Measurements from ENCODE around the gene ACP4. TPM values are rescaled to one million over a fixed set of nuclear protein-coding genes. Genes with fewer than 3 reads are reported as not detected.
A peak's percentile ranks its signal among the peaks of the same experiment; 100 is the strongest.
"Not testable (repeated sequence)": the region's sequence is repeated elsewhere in the genome, so short reads cannot be mapped to it uniquely, and the experiment has no call there.

Gene ACP4
- total RNA-seq, 1 donor from 2014 or later = not detected

DNA sequence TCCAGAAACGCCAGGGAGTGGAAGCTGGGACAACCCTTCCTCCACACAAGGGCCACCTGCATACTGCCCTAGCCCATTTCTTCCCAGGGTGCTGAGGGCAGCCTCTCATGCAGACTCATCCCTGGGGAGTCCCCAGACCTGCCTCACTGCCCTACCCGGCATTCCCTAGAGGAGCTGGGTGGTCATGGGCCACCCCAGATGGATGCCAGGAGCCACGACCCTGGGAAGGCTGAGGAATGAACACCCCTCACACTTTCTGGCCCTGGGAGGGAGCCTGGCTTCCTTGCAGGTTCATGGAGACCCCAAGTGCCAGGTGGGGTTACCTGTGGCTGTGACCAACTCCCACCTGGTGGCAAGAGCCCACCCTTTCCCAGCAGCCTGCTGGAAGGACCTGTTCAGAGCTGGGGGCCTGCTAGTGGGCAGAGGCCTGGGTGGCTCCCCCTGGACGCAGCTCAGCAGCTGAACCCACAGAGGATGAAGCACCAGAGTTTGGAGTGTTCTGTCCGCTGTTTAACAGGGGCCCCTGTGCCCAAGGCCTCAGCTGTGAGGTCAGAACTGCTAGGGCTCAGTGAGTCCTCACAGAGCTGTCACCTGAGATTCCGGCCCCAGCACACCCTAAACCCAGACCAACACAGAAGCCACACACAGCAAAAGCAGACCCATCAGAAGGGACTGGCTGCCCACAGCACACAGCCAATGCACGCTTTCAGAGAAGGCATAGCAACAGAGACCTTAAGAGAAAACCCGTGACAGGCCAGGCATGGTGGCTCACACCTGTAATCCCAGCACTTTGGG lies 6.6 kb downstream of the ACP4 start:
- DNase-seq (ENCODE audit: low spot score) = no peak

DNA sequence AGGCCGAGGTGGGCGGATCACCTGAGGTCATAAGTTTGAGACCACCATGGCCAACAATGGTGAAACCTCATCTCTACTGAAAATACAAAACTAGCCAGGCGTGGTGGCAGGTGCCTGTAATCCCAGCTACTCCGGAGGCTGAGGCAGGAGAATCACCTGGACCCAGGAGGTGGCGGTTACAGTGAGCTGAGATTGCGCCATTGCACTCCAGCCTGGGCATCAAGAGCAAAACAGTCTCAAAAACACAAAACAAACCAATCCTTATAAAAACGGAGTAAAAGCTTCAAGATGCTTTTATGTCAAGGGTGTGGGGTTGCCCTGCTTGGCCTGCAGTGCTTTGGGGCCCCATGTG lies 7.2 kb downstream of the ACP4 start:
- no peak for DNase-seq (ENCODE audit: low spot score)

DNA sequence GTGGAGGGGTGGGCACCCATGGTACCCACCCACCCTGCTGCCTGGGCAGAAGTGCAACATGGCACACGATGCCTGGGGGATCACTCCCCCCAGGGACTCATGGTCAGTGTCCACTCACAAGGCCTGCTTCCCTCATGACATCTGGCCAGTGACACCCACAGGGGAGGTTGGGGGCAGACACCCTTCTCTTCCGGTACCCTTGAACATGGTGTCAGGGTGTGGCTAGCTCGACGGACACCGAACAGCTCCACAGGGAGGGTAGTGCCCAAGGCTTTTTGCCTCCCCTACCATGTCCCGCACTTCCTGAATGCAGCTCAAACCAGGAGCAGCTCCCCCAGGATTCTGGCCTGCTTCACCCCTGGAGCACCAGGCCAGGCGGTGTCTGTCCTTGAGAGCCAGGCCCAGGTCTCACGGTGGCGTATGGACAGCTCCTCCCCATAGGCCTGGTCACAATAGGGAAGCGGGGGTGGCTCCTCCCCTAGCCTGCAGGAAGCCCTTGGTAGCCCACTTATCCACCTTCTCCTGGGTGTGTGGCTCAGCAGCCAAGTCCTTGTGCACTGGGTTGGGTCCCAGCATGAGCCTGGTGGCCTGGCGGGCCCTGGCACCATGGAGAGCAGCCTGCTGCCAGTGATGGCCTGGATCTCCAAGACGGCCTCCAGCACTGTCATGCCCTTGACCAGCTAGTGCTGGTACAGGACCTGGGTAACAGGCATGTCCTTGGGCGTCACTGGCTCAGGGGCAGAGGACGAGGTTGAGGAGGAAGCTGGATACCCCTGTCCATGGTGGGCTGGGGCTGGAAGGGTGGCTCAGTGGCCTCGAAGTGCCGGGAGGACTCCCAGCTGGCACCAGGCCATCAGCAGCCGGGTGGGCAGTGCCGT lies 7.8 kb downstream of the ACP4 start:
- DNase-seq (ENCODE audit: low spot score) = no peak

DNA sequence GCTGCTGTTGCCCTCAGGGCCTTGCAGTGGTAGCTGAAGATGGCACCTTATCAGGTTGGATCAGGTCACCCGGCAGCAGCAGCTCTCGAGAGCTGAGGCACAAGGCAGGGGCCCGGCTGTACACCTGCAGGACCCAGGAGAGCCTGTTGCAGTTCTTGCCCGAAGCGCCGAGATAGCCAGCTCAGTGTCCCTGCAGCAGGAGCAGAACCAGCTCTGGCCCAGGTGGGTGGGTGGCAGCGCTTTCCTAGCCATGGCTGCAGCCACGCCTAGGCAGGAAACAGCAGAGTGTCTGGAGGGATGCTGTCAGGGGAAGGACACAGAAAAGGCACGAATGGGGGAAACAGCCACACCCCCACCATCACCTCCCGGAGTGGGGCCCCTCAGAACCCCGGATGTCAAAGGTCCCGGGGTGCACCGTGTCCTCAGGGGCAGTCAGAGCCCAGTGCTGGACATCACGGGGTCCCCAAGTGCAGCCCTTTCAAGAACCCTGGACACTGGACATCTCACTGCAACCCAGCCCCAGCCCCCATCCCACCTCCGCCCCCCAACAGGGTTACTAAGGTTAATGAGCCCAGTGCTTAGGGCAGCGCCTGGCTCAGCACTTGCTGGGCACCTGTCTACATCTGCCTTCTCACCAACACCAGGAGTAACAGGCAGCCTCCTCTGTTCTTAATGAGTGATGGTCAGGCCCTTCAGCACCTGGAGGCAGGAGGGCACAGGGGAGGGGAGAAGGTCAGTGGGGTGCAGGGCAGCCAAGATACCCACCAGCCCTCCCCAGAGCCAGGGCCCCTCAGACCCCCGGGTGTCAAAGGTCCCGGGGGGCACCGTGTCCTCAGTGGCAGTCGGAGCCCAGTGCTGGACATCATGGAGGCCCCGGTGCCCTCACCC lies 8.7 kb downstream of the ACP4 start:
- DNase-seq (ENCODE audit: low spot score) = no peak

DNA sequence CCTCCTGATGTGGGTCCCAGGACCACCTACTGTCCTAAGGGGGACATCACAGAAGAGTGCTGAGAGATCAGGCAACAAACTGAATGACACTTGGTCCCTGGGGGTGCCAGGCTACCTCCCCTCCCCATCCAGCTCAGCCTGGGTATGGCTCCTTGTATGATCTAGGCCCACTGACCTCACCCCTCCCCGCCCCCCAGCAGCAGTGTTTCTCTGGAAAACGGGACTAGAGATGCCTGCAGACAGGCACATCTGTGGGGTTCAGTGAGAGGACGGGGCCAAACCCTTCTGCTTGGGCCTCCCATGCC lies 9.3 kb downstream of the ACP4 start:
- DNase-seq (ENCODE audit: low spot score) = no peak

DNA sequence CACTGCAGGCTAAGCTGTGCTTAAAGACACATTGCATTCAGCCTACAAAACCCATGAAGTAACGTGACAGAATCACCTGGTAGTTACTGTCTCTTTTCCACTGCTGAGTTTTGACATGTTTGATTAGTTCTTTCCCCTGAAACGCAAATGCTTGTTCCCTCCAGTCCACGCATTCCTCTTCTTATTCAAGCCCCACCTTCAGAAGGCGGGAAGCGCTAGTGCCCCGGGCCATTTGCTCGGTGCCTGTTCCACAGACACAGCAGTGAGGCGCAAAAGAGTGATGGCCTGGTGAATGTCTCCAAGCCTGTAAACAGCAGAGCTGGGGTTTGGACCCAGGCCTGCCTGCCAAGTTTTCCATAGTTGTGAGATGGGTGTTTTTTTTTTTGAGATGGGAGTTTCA lies 10.9 kb downstream of the ACP4 start:
- DNase-seq (ENCODE audit: low spot score) = no peak

DNA sequence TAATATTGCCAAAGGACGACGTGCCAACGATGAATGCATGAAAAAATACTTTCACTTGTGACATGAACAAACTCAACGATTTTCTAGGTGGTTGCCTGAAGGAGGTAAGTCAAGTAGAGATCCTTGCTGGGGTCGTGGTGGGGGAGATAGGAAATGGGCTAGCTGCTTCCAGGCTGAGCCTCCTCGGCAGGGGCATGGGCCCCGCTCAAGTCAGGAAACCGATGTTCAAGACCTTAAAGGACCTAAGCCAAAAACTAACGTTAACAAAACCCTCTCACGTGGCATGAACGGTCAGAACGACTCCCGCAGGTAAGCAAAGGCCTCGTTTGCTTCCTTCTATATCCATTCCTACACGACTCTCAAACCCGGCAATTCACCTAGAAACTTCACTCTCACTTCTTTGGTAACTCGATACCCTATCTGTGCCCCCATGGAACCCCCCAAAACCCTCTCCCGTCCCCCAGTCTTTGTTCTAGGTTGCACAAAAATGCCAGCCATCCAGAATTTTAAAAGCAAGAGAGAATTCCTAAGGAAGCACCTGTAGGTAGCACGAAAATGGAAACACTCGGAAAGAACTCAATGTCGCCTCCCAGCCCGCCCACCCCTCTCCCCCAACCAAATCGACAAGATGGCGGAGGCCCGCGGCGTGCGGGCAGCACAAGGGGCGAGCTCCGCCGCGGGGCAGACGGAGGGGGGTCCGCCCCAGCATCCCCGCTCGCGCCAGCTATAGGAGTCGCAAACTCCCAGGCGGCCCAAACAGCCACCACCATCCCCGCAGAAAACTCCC lies 13.6 kb downstream of the ACP4 start:
- no peak for DNase-seq (ENCODE audit: low spot score)

DNA sequence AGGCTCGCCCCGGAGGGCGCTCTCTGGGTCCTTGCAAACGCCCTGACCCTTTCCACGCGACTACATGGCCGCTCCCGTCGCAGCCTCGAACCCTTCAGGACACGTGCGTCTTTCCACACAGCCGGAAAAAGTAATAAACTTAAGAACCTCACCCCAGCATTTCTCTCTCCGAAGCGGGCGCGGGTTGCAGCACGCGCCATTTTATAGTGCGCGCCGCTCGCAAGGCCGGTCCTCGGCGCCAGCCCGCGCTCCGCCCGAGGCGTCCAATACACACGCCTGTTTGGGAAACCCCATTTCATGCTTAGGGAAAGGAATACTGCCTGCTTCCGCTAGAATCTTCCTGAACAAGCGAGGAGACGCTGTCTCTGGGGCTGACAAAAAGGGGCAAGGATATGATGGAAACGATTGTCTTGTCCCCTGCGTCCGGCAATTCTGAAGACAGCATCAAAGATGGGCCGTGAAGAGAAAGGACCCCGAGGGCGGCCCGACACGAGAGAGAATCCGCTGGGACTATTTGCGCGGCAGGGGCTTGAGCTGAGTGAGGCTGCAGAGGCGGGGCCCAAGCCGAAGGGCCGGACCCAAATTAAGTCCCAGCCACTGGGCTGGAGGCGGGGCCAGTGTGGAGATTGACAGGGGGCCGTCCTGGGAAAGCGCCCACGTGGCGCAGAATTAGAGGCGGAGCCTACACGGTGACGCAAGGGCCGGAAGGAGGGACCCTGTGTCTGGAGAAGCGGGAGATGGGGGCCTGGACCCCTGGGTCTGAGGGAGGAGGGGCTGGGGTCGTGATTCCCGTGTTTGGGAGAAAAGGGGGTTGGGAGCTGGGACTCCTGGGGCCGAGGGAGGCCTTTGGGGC lies 14.4 kb downstream of the ACP4 start:
- DNase-seq (ENCODE audit: low spot score) = peak; percentile 98

DNA sequence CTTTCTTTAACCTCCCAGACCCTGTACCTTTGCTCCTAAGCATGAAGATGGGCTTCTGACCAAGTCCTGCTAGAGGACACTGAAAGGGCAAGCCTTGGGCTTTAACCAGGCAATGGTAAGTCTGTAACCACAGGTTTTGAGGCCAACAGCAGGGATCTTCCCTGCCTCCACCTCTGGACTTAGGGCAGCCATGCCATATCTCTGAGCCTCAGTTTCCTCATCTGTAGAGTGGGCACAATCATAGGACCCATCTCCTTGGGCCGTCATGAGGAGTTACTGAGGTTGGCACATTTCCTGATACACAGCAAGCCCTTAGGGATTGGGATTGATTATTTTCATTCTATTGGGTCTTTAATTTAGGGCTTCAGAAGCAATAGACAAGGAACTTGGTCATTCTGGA lies 18.6 kb downstream of the ACP4 start:
- no peak for DNase-seq (ENCODE audit: low spot score)

DNA sequence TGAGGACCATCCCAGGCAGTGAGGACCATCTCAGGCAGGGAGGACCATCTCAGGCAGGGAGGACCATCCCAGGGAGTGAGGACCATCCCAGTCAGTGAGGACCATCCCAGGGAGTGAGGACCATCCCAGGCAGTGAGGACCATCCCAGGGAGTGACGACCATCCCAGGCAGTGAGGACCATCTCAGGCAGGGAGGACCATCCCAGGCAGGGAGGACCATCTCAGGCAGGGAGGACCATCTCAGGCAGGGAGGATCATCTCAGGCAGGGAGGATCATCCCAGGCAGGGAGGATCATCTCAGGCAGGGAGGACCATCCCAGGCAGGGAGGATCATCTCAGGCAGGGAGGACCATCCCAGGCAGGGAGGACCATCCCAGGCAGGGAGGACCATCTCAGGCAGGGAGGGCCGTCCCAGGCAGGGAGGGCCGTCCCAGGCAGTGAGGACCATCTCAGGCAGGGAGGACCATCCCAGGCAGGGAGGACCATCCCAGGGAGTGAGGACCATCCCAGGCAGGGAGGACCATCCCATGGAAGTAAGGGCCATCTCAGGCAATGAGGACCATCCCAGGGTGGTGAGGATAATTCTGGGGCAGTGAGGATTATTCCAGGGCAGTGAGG lies 21.5 kb downstream of the ACP4 start:
- DNase-seq (ENCODE audit: low spot score) = not testable (repeated sequence)

DNA sequence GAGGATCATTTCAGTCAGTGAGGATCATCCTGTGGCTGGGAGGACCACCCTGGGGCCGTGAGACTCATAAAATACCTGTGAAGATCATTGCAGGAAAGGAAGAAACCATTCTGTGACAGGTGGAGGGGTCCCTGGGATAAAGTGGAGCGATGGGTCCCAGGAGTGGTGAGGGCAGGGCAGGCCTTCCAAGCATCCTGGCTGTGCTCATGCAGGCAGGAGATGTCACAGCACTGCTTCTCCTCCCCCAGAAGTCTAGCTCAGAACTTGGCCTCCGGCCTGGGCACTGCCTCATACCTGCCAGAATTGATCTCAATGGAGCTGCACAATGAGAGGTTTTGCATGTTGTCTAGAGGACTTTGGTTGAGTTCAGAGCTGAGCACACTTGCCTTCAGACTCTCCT lies 22.3 kb downstream of the ACP4 start:
- no peak for DNase-seq (ENCODE audit: low spot score)

DNA sequence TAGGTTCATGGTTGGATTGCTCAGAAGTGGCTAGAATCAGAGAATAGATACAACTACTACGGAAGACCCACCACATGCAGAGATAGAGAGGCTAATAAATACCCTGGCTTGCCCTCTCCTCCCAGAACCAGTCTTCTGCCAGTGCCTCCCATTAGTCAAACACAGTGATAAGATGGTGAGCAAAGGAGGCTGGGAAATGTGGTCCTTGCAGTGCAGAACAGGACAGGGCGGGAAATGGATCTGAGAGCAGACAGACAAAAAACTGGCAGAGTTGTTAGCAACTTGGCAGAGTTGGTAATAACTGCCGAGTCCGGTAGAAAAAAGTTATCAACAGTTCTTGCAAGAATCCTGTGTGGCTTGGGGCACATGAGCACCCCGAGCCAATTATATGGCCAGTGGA lies 24.7 kb downstream of the ACP4 start:
- DNase-seq (ENCODE audit: low spot score) = no peak

DNA sequence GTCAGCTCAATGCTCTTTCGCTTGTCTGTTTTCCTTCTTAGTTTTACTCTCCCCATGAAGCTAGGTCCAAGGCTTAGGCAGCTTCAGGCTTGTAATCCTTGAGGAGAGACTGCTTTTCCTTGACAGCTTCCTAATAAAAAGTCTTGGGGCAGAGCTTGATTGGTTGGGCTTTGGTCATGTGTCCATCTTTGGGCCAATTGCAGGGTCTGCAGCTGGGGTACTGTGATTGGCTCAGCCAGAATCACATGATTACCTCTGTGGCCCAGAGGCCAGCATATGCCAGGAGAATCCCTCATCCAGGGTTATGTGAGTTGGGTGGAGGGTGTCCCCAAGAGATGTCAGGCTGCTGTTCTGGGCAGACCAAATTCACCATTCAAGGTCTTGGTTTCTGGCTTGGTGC lies 25.2 kb downstream of the ACP4 start:
- no peak for DNase-seq (ENCODE audit: low spot score)

DNA sequence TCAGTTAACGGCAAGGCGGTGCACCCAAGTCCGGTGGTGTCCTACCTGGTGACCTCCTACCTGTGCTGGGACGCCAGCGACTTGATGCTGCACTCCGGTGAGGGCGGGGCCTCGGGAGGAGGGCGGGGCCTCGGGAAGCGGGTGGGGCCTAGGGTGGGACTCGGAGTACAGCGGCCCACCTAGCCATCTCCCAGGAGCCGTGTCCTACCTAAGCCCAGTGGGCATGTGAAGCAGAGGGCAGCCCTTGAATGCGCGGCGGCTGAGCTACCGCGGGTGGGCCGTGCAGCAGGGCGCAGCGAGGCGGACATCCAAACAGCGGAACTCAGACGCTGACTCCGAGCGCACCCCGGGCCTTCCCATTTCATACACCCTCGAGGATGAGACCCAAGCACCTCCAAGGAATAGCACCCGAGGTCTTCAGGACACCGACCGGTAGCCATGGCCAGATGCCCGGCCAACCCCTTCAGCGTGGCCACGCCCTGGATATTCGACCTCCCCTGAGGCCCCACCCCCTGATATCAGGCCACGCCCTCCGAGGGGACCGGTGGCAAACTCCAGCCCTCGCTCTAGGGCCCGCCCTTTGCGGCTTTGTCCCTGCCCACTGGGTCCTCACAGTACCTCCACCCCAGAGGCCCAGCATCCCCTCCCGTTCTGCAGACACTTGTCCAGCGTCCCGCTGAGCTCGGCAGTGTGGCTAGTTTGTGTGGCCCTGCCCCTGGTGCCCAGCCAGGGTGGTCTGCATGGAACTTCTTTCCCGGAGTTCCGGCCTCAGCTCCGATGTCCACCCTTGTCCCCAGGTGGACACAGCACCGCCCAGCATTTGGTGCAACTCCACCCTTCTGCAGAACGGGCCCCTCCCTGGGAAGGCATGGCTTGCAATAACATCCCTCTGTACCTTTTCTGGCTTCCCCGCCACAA lies 28.0 kb downstream of the ACP4 start:
- DNase-seq (ENCODE audit: low spot score) = no peak

DNA sequence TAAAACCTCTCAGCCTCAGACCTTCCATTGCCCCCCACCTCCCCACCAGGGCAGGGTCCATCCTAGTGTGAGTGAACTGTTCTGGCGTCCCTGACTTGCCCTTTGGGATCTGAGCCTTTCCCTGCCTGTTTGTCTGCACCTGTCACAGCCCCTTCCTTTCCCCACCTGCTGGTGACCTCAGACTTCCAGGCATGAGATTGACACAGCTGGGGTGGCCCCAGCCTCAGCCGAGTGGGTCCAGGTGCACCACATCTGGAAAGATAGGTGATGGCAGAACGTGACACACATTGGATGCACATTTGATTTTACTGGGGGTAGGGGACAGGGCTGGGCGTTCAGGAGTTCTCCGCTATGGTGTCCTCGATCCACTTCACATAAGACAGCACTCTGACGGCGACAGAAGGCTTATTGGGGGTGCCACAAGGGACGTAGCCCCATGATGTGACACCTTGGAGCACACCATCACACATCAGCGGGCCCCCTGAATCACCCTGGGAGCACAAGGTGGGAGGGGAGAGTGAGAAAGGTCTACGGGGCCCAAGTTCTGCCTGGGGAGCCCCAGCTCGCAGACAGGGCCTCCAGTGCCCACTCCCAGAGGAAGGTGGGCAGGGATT lies 28.8 kb downstream of the ACP4 start:
- no peak for DNase-seq (ENCODE audit: low spot score)

DNA sequence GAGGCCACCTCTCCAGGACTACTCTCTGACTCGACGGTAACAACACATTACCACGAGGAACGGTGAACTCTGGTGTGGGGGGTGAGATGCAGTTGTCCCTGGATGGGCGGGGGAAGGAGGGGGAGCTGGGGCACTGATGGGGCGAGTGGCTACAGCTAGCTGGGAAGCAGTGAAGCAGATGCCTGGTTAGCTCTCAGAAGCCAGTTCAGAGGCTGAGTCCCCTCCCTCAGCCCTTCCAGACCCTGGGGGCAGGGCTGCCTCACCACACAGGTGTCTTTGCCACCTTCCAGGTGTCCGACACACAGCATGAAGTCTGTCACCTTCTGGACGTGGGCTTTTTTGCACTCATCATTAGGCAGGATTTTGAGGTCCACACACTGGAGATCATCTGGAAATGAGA lies 29.4 kb downstream of the ACP4 start:
- no peak for DNase-seq (ENCODE audit: low spot score)

DNA sequence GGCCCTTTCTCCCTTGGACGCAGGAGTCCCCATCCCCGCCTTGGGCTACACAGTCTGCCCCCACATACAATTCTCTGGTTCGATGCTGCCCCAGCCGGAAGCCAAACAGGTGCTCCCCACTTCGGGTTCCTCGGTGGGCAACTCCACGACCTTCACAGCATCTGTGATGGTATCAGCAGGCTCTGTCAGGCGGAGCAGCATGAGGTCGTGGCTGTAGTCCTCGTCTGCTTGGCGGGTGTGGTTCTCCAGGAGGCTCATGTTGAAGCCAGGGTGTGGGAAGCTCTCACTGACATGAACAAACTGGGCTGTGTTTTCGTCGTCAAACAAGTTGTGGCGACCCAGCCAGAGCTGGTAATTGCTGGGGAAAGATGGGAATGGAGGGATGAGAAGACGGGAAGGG lies 29.9 kb downstream of the ACP4 start:
- DNase-seq (ENCODE audit: low spot score) = no peak

Data from mesenteric fat pad (tissue), 1 donor.